ENCODE measurements around the gene PTPN3.

DNA sequence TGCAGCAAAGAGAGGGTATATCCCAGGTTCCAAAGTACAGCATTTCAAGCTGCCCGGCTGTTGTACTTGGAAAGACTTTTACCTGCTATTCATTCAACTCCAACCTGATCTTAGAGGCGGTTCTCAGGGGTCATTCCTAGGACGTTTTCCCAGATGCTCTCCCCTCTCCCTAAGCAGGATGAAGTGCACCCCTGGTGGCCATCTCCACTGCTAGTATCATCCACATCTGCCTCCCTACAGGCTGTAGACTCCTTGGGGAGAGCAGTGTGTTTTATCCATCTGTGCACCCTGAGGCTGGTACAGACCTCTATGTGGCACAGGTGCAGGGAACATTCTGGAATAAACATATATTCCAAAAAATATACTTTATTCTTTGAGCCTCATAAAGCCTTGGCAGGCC lies 56.8 kb downstream of the PTPN3 start:
- TF ChIP-seq, protein P1, sequence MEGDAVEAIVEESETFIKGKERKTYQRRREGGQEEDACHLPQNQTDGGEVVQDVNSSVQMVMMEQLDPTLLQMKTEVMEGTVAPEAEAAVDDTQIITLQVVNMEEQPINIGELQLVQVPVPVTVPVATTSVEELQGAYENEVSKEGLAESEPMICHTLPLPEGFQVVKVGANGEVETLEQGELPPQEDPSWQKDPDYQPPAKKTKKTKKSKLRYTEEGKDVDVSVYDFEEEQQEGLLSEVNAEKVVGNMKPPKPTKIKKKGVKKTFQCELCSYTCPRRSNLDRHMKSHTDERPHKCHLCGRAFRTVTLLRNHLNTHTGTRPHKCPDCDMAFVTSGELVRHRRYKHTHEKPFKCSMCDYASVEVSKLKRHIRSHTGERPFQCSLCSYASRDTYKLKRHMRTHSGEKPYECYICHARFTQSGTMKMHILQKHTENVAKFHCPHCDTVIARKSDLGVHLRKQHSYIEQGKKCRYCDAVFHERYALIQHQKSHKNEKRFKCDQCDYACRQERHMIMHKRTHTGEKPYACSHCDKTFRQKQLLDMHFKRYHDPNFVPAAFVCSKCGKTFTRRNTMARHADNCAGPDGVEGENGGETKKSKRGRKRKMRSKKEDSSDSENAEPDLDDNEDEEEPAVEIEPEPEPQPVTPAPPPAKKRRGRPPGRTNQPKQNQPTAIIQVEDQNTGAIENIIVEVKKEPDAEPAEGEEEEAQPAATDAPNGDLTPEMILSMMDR (IDR thresholded peaks at IDR 0.05; ENCODE audit: insufficient read depth, low read length, poor library complexity, severe bottlenecking), result no peak
- no peak for TF ChIP-seq EZH2phosphoT487 (conservative IDR thresholded peaks at IDR 0.05; ENCODE audit: low read length)

Measured in SU-DHL-6 (cell line).